BLaER1 treated with 17β-estradiol and CSF1 and Interleukin-3, amounts not matched to agents 10 nM and 100 nM (cell line): ENCODE measurements around the gene PRKD1.

ENCODE experiments used
- H3K27ac ChIP-seq, 11 experiments: shearing (Covaris generic); formaldehyde crosslinking; 2 replicates each; pipeline ENCODE4 v1.8.1; 2022
- H3K27me3 ChIP-seq, 11 experiments: shearing (Covaris generic); formaldehyde crosslinking; 2 replicates each; pipeline ENCODE4 v1.8.1; 2022
- H3K36me3 ChIP-seq, 11 experiments: shearing (Covaris generic); formaldehyde crosslinking; 2 replicates each; pipeline ENCODE4 v1.8.1; 2022
- H3K4me1 ChIP-seq, 10 experiments: shearing (Covaris generic); formaldehyde crosslinking; 2 replicates each; pipeline ENCODE4 v1.8.1; 2022
- H3K4me2 ChIP-seq, 11 experiments: shearing (Covaris generic); formaldehyde crosslinking; 2 replicates each; pipeline ENCODE4 v1.8.1; 2022
- H3K4me3 ChIP-seq, 10 experiments: shearing (Covaris generic); formaldehyde crosslinking; 2 replicates each; pipeline ENCODE4 v1.8.1; 2022
- H3K9ac ChIP-seq, 11 experiments: shearing (Covaris generic); formaldehyde crosslinking; 2 replicates each; pipeline ENCODE4 v1.8.1; 2022
- H3K9me3 ChIP-seq, 11 experiments: shearing (Covaris generic); formaldehyde crosslinking; replicated peaks in 1 of 11; 2 replicates each; pipeline ENCODE4 v1.8.1; 2022
- H4K20me1 ChIP-seq, 11 experiments: shearing (Covaris generic); formaldehyde crosslinking; 2 replicates each; pipeline ENCODE4 v1.8.1; 2022
- Cebpa-rat ChIP-seq, 11 experiments: shearing (Covaris generic); IDR thresholded peaks; 2 replicates each; pipeline ENCODE4 v1.8.1; 2022

Gene PRKD1

GRCh38 chr14:29810064-29810463 is 117.6 kb downstream of the PRKD1 start:
- no peaks in the 10 kb centered on the region for H3K4me1 ChIP-seq
- no peaks in the 10 kb centered on the region for H4K20me1 ChIP-seq
- H3K36me3 ChIP-seq: no peaks in the 10 kb centered on the region
- TF ChIP-seq Cebpa-rat (IDR thresholded peaks at IDR 0.05): no peak
- no peak overlapping the region for H3K4me2 ChIP-seq
- no peaks in the 10 kb centered on the region for H3K27me3 ChIP-seq
- no peak overlapping the region for H3K4me3 ChIP-seq
- H3K27ac ChIP-seq: no peak overlapping the region
- peaks cover 0 to 8% (median 0%) of the 10 kb centered on the region in 11 experiments; a peak in 2 of 22 replicates for H3K9me3 ChIP-seq
- no peak overlapping the region for H3K9ac ChIP-seq

- TF ChIP-seq Cebpa-rat (IDR thresholded peaks at IDR 0.05): no peak
- no peak overlapping the region for H3K4me2 ChIP-seq
- no peaks in the 10 kb centered on the region for H3K27me3 ChIP-seq
- no peaks in the 10 kb centered on the region; a peak in 1 of 22 replicates for H3K9me3 ChIP-seq
- no peak overlapping the region for H3K9ac ChIP-seq
- no peak overlapping the region for H3K4me3 ChIP-seq
- no peaks in the 10 kb centered on the region for H4K20me1 ChIP-seq
- H3K27ac ChIP-seq: no peak overlapping the region
- no peaks in the 10 kb centered on the region for H3K36me3 ChIP-seq
- H3K4me1 ChIP-seq: no peaks in the 10 kb centered on the region
Measured at GRCh38 chr14:29806124-29806517, 121.5 kb downstream of the PRKD1 start.

DNA sequence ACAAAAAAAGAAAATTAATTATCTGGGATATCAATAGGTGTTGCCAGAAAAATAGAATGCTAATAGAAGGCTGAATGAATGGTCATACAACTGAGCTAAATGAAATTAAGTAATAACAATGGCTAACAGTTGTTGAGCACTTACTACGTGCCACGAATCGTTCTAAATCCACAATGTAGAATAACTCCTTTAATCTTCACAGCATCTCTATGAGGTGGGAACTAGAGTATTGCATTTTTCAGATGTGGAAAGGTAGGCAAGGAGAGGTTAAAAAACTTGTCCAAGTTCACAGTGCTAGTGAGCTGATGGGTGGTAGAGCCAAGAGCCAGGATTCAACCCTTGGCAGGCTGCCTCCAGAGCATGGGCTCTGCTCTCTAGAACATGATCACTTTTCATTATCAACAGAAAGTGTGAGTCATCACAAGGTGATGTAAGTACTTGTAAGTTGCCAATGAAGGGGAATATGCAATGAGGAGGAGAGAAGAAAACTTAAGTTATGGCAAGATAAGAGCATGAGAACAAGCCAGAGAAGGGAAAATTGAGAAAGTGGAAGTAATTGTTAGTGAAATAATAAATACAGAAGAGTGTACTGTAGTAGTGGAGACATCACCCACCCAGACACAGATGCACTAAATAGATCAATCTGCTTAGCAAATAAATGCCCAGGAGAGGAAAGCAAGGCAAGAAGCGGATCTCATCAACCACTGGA is 122.1 kb downstream of the PRKD1 start:
- no peak overlapping the region for H3K4me2 ChIP-seq
- no peak for TF ChIP-seq Cebpa-rat (IDR thresholded peaks at IDR 0.05)
- H3K9ac ChIP-seq: no peak overlapping the region
- H4K20me1 ChIP-seq: no peaks in the 10 kb centered on the region
- no peaks in the 10 kb centered on the region; a peak in 1 of 22 replicates for H3K9me3 ChIP-seq
- no peaks in the 10 kb centered on the region for H3K27me3 ChIP-seq
- no peaks in the 10 kb centered on the region for H3K36me3 ChIP-seq
- no peaks in the 10 kb centered on the region for H3K4me1 ChIP-seq
- H3K27ac ChIP-seq: no peak overlapping the region
- H3K4me3 ChIP-seq: no peak overlapping the region

DNA sequence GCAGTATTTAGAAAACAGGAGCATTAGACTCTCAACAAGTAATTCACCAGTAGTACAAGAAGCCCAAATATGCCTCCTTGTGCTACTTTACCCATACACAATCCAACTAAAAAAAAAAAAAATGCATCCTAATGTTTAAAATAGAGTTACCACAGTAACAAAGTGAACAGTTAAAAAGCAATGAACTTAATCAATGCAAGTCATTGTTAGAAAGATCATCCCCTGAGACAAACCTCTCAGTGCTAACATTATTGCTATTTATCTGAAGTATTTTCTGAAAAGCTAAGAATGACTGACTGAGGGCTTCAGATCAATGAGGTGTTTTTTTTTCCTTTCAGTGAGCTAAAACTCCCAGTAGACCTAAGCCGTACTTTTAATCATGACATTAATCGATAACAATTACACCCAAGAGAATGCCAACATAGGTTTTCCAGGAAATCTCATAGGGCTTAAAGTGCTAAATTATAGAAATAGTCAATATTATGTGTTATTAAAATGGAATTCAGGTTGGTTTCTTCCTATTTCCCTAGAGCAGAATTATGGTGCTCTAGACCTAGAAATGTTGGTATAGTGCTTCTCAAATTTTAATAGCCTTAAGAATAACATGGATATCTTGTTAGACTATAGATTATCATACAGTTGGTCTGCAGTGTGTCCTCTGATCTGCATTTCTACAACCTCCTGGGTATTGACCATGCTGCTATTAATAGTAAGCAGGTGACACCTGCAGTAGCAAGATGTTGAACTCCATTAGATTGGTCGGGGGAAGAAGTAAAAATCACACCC is 123.0 kb downstream of the PRKD1 start:
- H3K4me2 ChIP-seq: no peak overlapping the region
- H3K9ac ChIP-seq: no peak overlapping the region
- no peaks in the 10 kb centered on the region for H4K20me1 ChIP-seq
- no peak overlapping the region for H3K27ac ChIP-seq
- H3K4me1 ChIP-seq: no peaks in the 10 kb centered on the region
- no peaks in the 10 kb centered on the region for H3K36me3 ChIP-seq
- no peak overlapping the region for H3K4me3 ChIP-seq
- H3K27me3 ChIP-seq: no peaks in the 10 kb centered on the region
- H3K9me3 ChIP-seq: no peaks in the 10 kb centered on the region; a peak in 1 of 22 replicates
- TF ChIP-seq Cebpa-rat (IDR thresholded peaks at IDR 0.05): no peak

DNA sequence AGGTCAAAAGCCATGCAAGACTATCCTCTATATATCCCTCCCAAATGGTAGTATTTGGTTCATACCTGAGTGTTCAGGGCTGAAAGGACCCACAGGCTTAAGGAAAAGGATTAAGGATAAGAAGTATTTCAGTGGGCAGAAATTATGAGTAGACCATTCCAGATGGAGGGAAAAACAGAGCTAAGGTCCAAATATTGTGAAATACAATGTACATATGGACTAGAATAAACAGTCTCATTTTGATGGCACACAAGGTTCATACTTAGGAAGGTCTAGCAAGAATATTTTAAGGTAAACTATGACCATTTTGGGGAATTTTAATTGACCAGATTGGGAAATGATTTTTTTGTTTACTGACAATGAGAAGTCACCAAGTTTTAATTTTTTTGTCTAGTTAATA is 124.6 kb downstream of the PRKD1 start:
- no peak for TF ChIP-seq Cebpa-rat (IDR thresholded peaks at IDR 0.05)
- no peak overlapping the region for H3K9ac ChIP-seq

GRCh38 chr14:29802211-29802610 is 125.4 kb downstream of the PRKD1 start:
- H3K9me3 ChIP-seq: no peaks in the 10 kb centered on the region
- H3K4me3 ChIP-seq: no peak overlapping the region
- no peak overlapping the region for H3K27ac ChIP-seq
- no peak for TF ChIP-seq Cebpa-rat (IDR thresholded peaks at IDR 0.05)
- H3K9ac ChIP-seq: no peak overlapping the region
- H3K4me2 ChIP-seq: no peak overlapping the region
- H3K27me3 ChIP-seq: no peaks in the 10 kb centered on the region
- no peaks in the 10 kb centered on the region for H3K4me1 ChIP-seq
- H4K20me1 ChIP-seq: no peaks in the 10 kb centered on the region
- no peaks in the 10 kb centered on the region for H3K36me3 ChIP-seq

More for the DNA sequence above, 124.6 kb downstream of the PRKD1 start:
- no peak overlapping the region for H3K4me3 ChIP-seq
- H3K27ac ChIP-seq: no peak overlapping the region
- H4K20me1 ChIP-seq: no peaks in the 10 kb centered on the region
- no peaks in the 10 kb centered on the region for H3K36me3 ChIP-seq
- H3K27me3 ChIP-seq: no peaks in the 10 kb centered on the region
- H3K4me2 ChIP-seq: no peak overlapping the region
- H3K9me3 ChIP-seq: no peaks in the 10 kb centered on the region; a peak in 1 of 22 replicates
- H3K4me1 ChIP-seq: no peaks in the 10 kb centered on the region

- no peak for TF ChIP-seq Cebpa-rat (IDR thresholded peaks at IDR 0.05)
- no peak overlapping the region for H3K4me3 ChIP-seq
- H3K9ac ChIP-seq: no peak overlapping the region
- no peaks in the 10 kb centered on the region for H3K36me3 ChIP-seq
- H3K4me2 ChIP-seq: no peak overlapping the region
- H3K27ac ChIP-seq: no peak overlapping the region
- H4K20me1 ChIP-seq: no peaks in the 10 kb centered on the region
- no peaks in the 10 kb centered on the region for H3K9me3 ChIP-seq
- H3K4me1 ChIP-seq: no peaks in the 10 kb centered on the region
- no peaks in the 10 kb centered on the region for H3K27me3 ChIP-seq
Measured at GRCh38 chr14:29800961-29801360, 126.7 kb downstream of the PRKD1 start.

DNA sequence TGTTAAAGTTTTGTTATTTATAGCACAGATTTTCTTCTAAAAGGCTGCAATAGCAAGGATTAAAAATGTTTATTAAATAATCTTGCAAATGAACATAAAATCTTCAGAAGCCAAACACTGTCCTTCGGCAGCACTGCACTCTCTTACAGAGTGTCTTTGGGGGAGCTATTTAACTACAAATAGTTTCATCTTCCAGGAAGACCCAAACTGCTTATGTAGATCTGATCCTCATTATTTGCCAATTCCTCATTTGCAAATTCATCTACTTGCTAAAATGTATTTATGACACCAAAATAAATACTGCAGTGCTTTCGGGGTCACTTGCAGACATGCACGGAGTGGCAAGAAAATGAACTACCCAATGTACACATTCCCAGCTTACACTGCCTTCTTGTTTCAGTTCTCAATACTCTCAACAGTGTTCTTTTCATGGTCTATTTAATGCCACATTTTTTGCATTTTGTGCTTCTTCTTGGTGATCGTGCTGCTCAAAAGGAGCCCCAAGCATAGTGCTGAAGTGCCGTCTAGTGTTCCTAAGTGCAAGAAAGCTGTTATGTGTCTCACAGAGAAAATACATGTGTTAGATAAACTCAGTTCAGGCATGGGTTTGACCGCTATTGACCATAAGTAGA is 128.1 kb downstream of the PRKD1 start:
- H3K36me3 ChIP-seq: no peaks in the 10 kb centered on the region
- no peak overlapping the region for H3K4me3 ChIP-seq
- H4K20me1 ChIP-seq: no peaks in the 10 kb centered on the region
- H3K27ac ChIP-seq: no peak overlapping the region
- no peaks in the 10 kb centered on the region for H3K9me3 ChIP-seq
- no peak overlapping the region for H3K4me2 ChIP-seq
- H3K9ac ChIP-seq: no peak overlapping the region
- TF ChIP-seq Cebpa-rat (IDR thresholded peaks at IDR 0.05): no peak
- H3K27me3 ChIP-seq: no peaks in the 10 kb centered on the region
- no peaks in the 10 kb centered on the region for H3K4me1 ChIP-seq

DNA sequence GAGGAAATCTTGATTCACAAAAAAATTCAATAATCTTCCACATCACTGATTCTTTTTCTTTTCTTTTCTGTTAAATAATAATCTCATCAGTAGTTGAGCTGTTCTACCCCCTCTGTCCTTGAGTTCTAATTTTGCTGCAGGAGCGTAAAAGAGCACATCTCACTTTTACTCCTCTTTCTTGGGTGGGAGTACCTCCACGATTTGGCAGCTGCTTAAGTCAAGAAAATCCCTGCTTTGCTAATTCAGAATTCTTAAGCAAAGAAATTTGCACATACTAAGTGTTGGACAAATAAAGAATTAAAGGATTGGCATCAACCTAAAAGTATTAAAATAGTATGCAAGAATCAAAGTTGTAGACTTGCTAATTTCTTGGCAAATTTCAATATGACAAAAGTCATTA is 128.8 kb downstream of the PRKD1 start:
- H3K4me3 ChIP-seq: no peak overlapping the region
- H3K27ac ChIP-seq: no peak overlapping the region
- H3K36me3 ChIP-seq: no peaks in the 10 kb centered on the region
- H3K9ac ChIP-seq: no peak overlapping the region
- H4K20me1 ChIP-seq: no peaks in the 10 kb centered on the region
- no peaks in the 10 kb centered on the region for H3K4me1 ChIP-seq
- no peak for TF ChIP-seq Cebpa-rat (IDR thresholded peaks at IDR 0.05)
- no peaks in the 10 kb centered on the region for H3K9me3 ChIP-seq
- no peaks in the 10 kb centered on the region for H3K27me3 ChIP-seq
- no peak overlapping the region for H3K4me2 ChIP-seq
